ENCODE results near the gene KLRG1. TPM values are rescaled to one million over a fixed set of nuclear protein-coding genes. Genes with fewer than 3 reads are reported as not detected.

KLRG1 gene
- polyA plus RNA-seq, 1 of the 3 experiments (the other 2 are of a cell fraction), result 5.1 TPM

- TF ChIP-seq REST (IDR thresholded peaks at IDR 0.05; ENCODE audit: low read depth, low read length), result no peak
- no peak for TF ChIP-seq GABPA (IDR thresholded peaks at IDR 0.05; ENCODE audit: low read depth)
- TF ChIP-seq PBX3 (IDR thresholded peaks at IDR 0.05), result no peak
- no peak for TF ChIP-seq RXRA (IDR thresholded peaks at IDR 0.05; ENCODE audit: borderline replicate concordance, low read depth)
- no peak for TF ChIP-seq SIN3A (IDR thresholded peaks at IDR 0.05; ENCODE audit: borderline replicate concordance, low read depth, low read length)
These were observed 39.2 kb upstream of the KLRG1 start (continued) for GRCh38 chr12:8950221-8950527.

- no peak for DNase-seq
- 22% methylated on average over 9 of the region's 9 CpGs for WGBS (ENCODE audit: low lambda C conversion rate)
- POLR2A ChIA-PET, result no interaction called here
- Histone ChIP-seq H3K9me3 (no peaks in the 10 kb centered on the region), H3K4me1 (ENCODE audit: control insufficient read depth in 1 of 2, insufficient read depth in 2 of 2, low read depth in 1 of 2, low read length in 1 of 2) (peaks cover 0 to 11% of the 10 kb centered on the region in 2 experiments; a peak in 3 of 4 replicates), H3K27me3 (ENCODE audit: insufficient read depth) (no peaks in the 10 kb centered on the region), H3K36me3 (replicated peaks in 1 of 2; ENCODE audit: control insufficient read depth in 1 of 2, insufficient read depth in 2 of 2, low read length in 1 of 2) (peaks cover 4 to 11% of the 10 kb centered on the region in 2 experiments), H4K20me1 (ENCODE audit: insufficient read depth) (peaks cover 23% of the 10 kb centered on the region; the same call in 1 of the 2 replicates), H3K4me2 (peak overlapping the region; percentile 93), H2AFZ (ENCODE audit: low read depth) (peak overlapping the region; percentile 90), H3K27ac (ENCODE audit: low read depth in 2 of 2, low read length in 1 of 2) (peak overlapping the region in 1 of 2 experiments; percentile 99; a peak in 3 of 4 replicates), H3K79me2 (ENCODE audit: insufficient read depth) (peaks cover 35% of the 10 kb centered on the region), H3K9me2 (no peaks in the 10 kb centered on the region), H3F3A (replicated peaks; ENCODE audit: insufficient read depth) (no peaks in the 10 kb centered on the region), H3K4me3 (ENCODE audit: low read depth in 2 of 2, low read length in 1 of 2) (peak overlapping the region; percentile 97 to 99), H3K9ac (peak overlapping the region; percentile 91; the same call in 1 of the 2 replicates)
- TF ChIP-seq GATA2 (CRISPR knock-in tag; IDR thresholded peaks at IDR 0.05) (no peak), CHD2 (IDR thresholded peaks at IDR 0.05; ENCODE audit: low read length, partially characterized antibody) (no peak), TCF12 (IDR thresholded peaks at IDR 0.05) (no peak), ELF1 (IDR thresholded peaks at IDR 0.05) (no peak), JUND (IDR thresholded peaks at IDR 0.05) (no peak), MAX (IDR thresholded peaks at IDR 0.05; ENCODE audit: low read depth) (no peak), CTCF (IDR thresholded peaks at IDR 0.05) (peak; percentile 10)
- CTCF ChIA-PET, result interaction anchor here (0.6 to 3.5 kb wide), 8 partner anchors 10 to 141 kb away, joined by 3 to 28 read pairs (median 6); no protein-coding TSS in a partner anchor
These were observed 38.5 kb upstream of the KLRG1 start for GRCh38 chr12:8950702-8951478.
